KMS-11 (cell line): ENCODE data around the gene FAM222B.

ENCODE experiments used
- H2AFZ ChIP-seq: fragments of 200-600 bp; sonication (generic); 2 replicates; pipeline ENCODE4 v1.6.1; 2016; ENCODE audit warnings: antibody characterized with exemption, mixed run types, low read depth
- H3K27ac ChIP-seq: fragments of 200-600 bp; sonication (generic); 2 replicates; pipeline ENCODE4 v1.6.1; 2016; ENCODE audit warnings: mild to moderate bottlenecking, mixed run types
- H3K27me3 ChIP-seq: fragments of 200-600 bp; sonication (generic); 2 replicates; pipeline ENCODE4 v1.6.1; 2017; ENCODE audit warnings: mild to moderate bottlenecking, low read depth, mixed run types, moderate library complexity; ENCODE audit not compliant: insufficient read depth
- H3K36me3 ChIP-seq: fragments of 200-600 bp; sonication (generic); 2 replicates; pipeline ENCODE4 v1.6.1; 2017; ENCODE audit warnings: mild to moderate bottlenecking, mixed run types; ENCODE audit not compliant: insufficient read depth
- H3K4me1 ChIP-seq: fragments of 200-600 bp; sonication (generic); 2 replicates; pipeline ENCODE4 v1.6.1; 2016; ENCODE audit warnings: mild to moderate bottlenecking, low read depth, mixed run types; ENCODE audit not compliant: poor library complexity, severe bottlenecking
- H3K4me2 ChIP-seq: fragments of 200-600 bp; sonication (generic); 2 replicates; pipeline ENCODE4 v1.7.0; 2016; ENCODE audit warnings: mild to moderate bottlenecking, mixed run types
- H3K4me3 ChIP-seq: fragments of 200-600 bp; sonication (generic); IDR thresholded peaks from 2 replicates; pipeline ENCODE4 v1.6.1; 2017; ENCODE audit warnings: low read depth, low read length, mixed read lengths; ENCODE audit not compliant: insufficient read depth
- H3K79me2 ChIP-seq: fragments of 200-600 bp; sonication (generic); 2 replicates; pipeline ENCODE4 v1.6.1; 2016; ENCODE audit warnings: low read depth, mixed run types; ENCODE audit not compliant: insufficient read depth
- H3K9ac ChIP-seq: fragments of 200-600 bp; sonication (generic); 2 replicates; pipeline ENCODE4 v1.6.1; 2016; ENCODE audit warnings: mild to moderate bottlenecking, mixed run types
- H4K20me1 ChIP-seq: fragments of 200-600 bp; sonication (generic); 2 replicates; pipeline ENCODE4 v1.6.1; 2016; ENCODE audit warnings: mild to moderate bottlenecking, mixed run types; ENCODE audit not compliant: insufficient read depth
- TF ChIP-seq, protein P1 (sequence below): fragments of 200-600 bp; sonication (generic); conservative IDR thresholded peaks from 2 replicates; pipeline ENCODE4 v1.6.1; 2017; ENCODE audit warnings: low read depth, mild to moderate bottlenecking, antibody characterized with exemption, low read length, moderate library complexity, mixed read lengths

FAM222B gene

DNA sequence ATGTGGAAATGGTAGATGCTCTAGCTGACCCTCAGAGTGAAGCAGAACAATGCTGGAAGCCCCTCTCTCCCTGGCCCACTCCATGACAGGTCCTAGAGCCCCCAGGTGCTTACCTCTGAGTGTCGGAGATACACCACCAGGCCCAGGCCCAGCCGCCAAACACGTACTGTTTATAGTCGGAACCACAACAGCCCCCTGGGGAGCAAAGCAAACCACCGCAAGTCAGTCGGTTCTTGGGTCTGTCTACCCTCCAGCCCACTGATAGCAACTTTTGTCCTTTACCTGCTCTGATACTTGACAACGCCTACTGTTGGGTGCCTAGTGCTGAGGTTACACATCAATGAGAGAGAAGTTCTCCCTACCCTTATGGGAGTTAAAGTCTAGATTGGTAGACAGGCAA lies 46.2 kb upstream of the FAM222B start:
- no peaks in the 10 kb centered on the region for H4K20me1 ChIP-seq
- no peak overlapping the region for H3K4me2 ChIP-seq
- no peak overlapping the region for H3K9ac ChIP-seq
- no peak overlapping the region for H2AFZ ChIP-seq
- peaks cover 24% of the 10 kb centered on the region for H3K4me1 ChIP-seq
- no peak overlapping the region for H3K27ac ChIP-seq
- no peak overlapping the region for H3K4me3 ChIP-seq
- no peaks in the 10 kb centered on the region for H3K36me3 ChIP-seq
- no peaks in the 10 kb centered on the region for H3K27me3 ChIP-seq
- H3K79me2 ChIP-seq, result no peaks in the 10 kb centered on the region
- TF ChIP-seq, protein P1, sequence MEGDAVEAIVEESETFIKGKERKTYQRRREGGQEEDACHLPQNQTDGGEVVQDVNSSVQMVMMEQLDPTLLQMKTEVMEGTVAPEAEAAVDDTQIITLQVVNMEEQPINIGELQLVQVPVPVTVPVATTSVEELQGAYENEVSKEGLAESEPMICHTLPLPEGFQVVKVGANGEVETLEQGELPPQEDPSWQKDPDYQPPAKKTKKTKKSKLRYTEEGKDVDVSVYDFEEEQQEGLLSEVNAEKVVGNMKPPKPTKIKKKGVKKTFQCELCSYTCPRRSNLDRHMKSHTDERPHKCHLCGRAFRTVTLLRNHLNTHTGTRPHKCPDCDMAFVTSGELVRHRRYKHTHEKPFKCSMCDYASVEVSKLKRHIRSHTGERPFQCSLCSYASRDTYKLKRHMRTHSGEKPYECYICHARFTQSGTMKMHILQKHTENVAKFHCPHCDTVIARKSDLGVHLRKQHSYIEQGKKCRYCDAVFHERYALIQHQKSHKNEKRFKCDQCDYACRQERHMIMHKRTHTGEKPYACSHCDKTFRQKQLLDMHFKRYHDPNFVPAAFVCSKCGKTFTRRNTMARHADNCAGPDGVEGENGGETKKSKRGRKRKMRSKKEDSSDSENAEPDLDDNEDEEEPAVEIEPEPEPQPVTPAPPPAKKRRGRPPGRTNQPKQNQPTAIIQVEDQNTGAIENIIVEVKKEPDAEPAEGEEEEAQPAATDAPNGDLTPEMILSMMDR, result no peak

DNA sequence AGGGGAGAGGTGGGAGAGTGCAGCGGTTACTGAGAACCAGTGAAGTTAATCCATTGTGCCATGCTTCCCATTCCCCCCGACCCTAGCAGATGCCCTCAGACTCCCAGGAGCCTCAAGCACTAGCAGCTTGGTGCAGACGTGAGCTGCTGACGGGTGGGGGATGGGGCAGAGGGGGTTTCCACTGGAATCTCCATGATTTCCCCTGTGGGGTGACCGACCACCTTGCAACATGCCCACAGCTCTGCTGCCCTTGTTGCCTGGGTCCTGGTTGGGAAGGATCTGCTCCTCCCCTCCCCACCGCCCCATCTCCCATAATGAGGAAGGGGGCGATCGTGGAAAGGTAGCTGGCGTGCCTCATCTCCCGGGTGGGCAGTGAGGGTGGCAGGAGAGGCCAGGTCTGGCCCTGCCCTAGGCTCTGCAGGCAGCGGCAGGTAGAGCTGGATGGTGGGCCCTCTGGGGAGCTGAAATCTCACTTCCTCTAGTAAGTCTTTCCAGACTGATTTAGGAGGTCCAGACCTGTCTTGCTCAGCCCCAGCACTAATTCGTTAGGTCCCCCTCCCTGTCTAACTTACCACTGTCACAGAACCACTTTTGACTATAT lies 45.4 kb upstream of the FAM222B start:
- H3K4me3 ChIP-seq, result no peak overlapping the region
- H3K36me3 ChIP-seq, result no peaks in the 10 kb centered on the region
- H3K4me2 ChIP-seq, result no peak overlapping the region
- TF ChIP-seq, protein P1, result no peak
- no peaks in the 10 kb centered on the region for H4K20me1 ChIP-seq
- H3K27me3 ChIP-seq, result no peaks in the 10 kb centered on the region
- H2AFZ ChIP-seq, result no peak overlapping the region
- H3K9ac ChIP-seq, result no peak overlapping the region
- peaks cover 15% of the 10 kb centered on the region for H3K4me1 ChIP-seq
- no peaks in the 10 kb centered on the region for H3K79me2 ChIP-seq
- H3K27ac ChIP-seq, result no peak overlapping the region

DNA sequence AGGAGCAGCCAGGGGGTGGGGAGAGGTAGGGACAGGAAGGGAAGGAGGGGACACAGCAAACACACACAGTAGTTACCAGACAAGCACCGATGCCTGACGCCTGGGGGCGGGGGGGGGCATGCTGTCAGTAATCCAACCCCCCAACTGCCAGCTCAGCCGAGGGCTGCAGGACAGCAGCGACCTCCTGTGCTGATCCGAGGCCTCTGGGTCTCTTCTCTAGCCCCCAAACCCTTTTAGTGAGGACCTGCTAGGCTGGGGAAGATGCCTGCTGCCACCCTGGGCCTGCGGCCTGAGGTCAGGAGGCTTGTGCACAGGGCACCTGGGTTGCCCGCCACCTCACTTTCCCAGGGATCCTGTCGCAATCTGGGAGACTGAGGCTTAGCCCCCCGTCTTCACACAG lies 43.4 kb upstream of the FAM222B start:
- H3K27me3 ChIP-seq, result no peaks in the 10 kb centered on the region
- TF ChIP-seq, protein P1, result no peak

DNA sequence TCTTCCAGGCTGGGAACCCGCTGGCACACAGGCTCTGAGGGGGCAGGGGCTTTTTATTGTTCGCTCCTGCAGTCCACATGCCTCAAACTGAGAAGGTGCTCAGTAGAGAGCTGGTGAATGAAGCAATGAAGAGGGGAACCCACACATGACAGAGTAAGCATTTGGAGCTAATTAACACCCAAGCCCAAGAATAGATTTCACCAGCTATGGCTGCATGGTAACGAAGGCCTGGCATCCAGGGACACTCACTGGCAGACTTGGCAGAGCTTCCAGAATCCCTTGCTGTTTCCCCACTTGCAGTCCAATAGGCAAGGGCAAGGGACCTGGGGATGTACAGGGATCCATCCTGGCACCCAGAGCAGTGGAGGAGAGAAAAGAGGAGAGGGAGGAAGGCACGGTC lies 42.8 kb upstream of the FAM222B start:
- H3K4me2 ChIP-seq, result no peak overlapping the region
- no peaks in the 10 kb centered on the region for H4K20me1 ChIP-seq
- no peaks in the 10 kb centered on the region for H3K79me2 ChIP-seq
- H3K36me3 ChIP-seq, result no peaks in the 10 kb centered on the region
- no peaks in the 10 kb centered on the region for H3K4me1 ChIP-seq
- H3K27me3 ChIP-seq, result no peaks in the 10 kb centered on the region
- H3K4me3 ChIP-seq, result no peak overlapping the region
- no peak overlapping the region for H3K9ac ChIP-seq
- TF ChIP-seq, protein P1, result no peak
- H2AFZ ChIP-seq, result no peak overlapping the region
- no peak overlapping the region for H3K27ac ChIP-seq

More for the DNA sequence above, 43.4 kb upstream of the FAM222B start:
- Histone ChIP-seq H3K4me1 (no peaks in the 10 kb centered on the region), H3K9ac (no peak overlapping the region), H3K36me3 (no peaks in the 10 kb centered on the region), H4K20me1 (no peaks in the 10 kb centered on the region), H3K27ac (no peak overlapping the region), H3K79me2 (no peaks in the 10 kb centered on the region), H3K4me3 (no peak overlapping the region), H2AFZ (no peak overlapping the region), H3K4me2 (no peak overlapping the region)
